ELR (cell line): ENCODE measurements around the gene CDH10.

ENCODE experiments used
- DNase-seq: peaks from one replicate; pipeline ENCODE4 v3.0.0-alpha.2; 2015; ENCODE audit warnings: low read depth

The CDH10 gene

GRCh38 chr5:24598956-24599355 lies 45.8 kb downstream of the CDH10 start:
- DNase-seq, result no peak

GRCh38 chr5:24595329-24595728 lies 49.4 kb downstream of the CDH10 start:
- no peak for DNase-seq

- no peak for DNase-seq
Observed at GRCh38 chr5:24591426-24591825, 53.4 kb downstream of the CDH10 start.

GRCh38 chr5:24589566-24589965 lies 55.2 kb downstream of the CDH10 start:
- DNase-seq, result no peak

- no peak for DNase-seq
Observed at GRCh38 chr5:24585751-24586150, 59.0 kb downstream of the CDH10 start.

GRCh38 chr5:24571302-24571701 lies 73.5 kb downstream of the CDH10 start:
- DNase-seq, result no peak

- no peak for DNase-seq
Observed at GRCh38 chr5:24566933-24567332, 77.8 kb downstream of the CDH10 start.

GRCh38 chr5:24555229-24555628 lies 89.5 kb downstream of the CDH10 start:
- DNase-seq, result no peak

- DNase-seq, result no peak
Observed at GRCh38 chr5:24547132-24547531, 97.6 kb downstream of the CDH10 start.

GRCh38 chr5:24539613-24540012 lies 105.2 kb downstream of the CDH10 start:
- no peak for DNase-seq

- no peak for DNase-seq
Observed at GRCh38 chr5:24538346-24538745, 106.4 kb downstream of the CDH10 start.

- no peak for DNase-seq
Observed at GRCh38 chr5:24535646-24536045, 109.1 kb downstream of the CDH10 start.

GRCh38 chr5:24530906-24531305 lies 113.9 kb downstream of the CDH10 start:
- DNase-seq, result no peak

- no peak for DNase-seq
Observed at GRCh38 chr5:24525414-24525813, 119.4 kb downstream of the CDH10 start.

GRCh38 chr5:24512423-24512822 lies 132.4 kb downstream of the CDH10 start:
- no peak for DNase-seq

- DNase-seq, result no peak
Observed at GRCh38 chr5:24510523-24510988, 134.2 kb downstream of the CDH10 start.

- no peak for DNase-seq
Observed at GRCh38 chr5:24509943-24510342, 134.8 kb downstream of the CDH10 start.

GRCh38 chr5:24505258-24505657 lies 139.5 kb downstream of the CDH10 start:
- no peak for DNase-seq

GRCh38 chr5:24497591-24498157 lies 147.1 kb downstream of the CDH10 start:
- DNase-seq, result no peak

GRCh38 chr5:24497145-24497544 lies 147.6 kb downstream of the CDH10 start:
- DNase-seq, result no peak

GRCh38 chr5:24496268-24496667 lies 148.5 kb downstream of the CDH10 start:
- DNase-seq, result no peak

GRCh38 chr5:24492229-24492628 lies 152.5 kb downstream of the CDH10 start:
- no peak for DNase-seq

- DNase-seq, result no peak
Observed at GRCh38 chr5:24491490-24491889, 153.3 kb downstream of the CDH10 start.

GRCh38 chr5:24487368-24488229 lies 157.2 kb downstream of the CDH10 start:
- no peak for DNase-seq
